GM23248 (cell line): ENCODE data around the gene DGKK. TPM values are rescaled to one million over a fixed set of nuclear protein-coding genes. Genes with fewer than 3 reads are reported as not detected.

Experiments
- DNase-seq: peaks from one replicate; pipeline ENCODE4 v3.0.0-alpha.2; 2015
- H2AFZ ChIP-seq: fragments of 200-600 bp; sonication (generic); 2 replicates; pipeline ENCODE4 v1.6.1; 2016; ENCODE audit warnings: antibody characterized with exemption
- H3F3A ChIP-seq: fragments of 200-600 bp; sonication (generic); 2 replicates; pipeline ENCODE4 v1.6.1; 2016; ENCODE audit warnings: mild to moderate bottlenecking, antibody characterized with exemption, mixed run types; ENCODE audit not compliant: insufficient read depth
- H3K27ac ChIP-seq: fragments of 200-600 bp; sonication (generic); 2 replicates; pipeline ENCODE4 v1.5.1; 2016; ENCODE audit warnings: mild to moderate bottlenecking
- H3K27me3 ChIP-seq: fragments of 200-600 bp; sonication (generic); replicated peaks from 2 replicates; pipeline ENCODE4 v1.6.1; 2016; ENCODE audit warnings: mild to moderate bottlenecking; ENCODE audit not compliant: insufficient read depth
- H3K36me3 ChIP-seq: fragments of 200-600 bp; sonication (generic); 2 replicates; pipeline ENCODE4 v1.6.1; 2016; ENCODE audit warnings: low read depth, mild to moderate bottlenecking
- H3K4me1 ChIP-seq: fragments of 200-600 bp; sonication (generic); 2 replicates; pipeline ENCODE4 v1.6.1; 2016; ENCODE audit warnings: mild to moderate bottlenecking; ENCODE audit not compliant: insufficient read depth
- H3K4me2 ChIP-seq: fragments of 200-600 bp; sonication (generic); one replicate; pipeline ENCODE4 v1.6.1; 2016; ENCODE audit warnings: mild to moderate bottlenecking; ENCODE audit not compliant: unreplicated experiment
- H3K4me3 ChIP-seq: fragments of 200-600 bp; sonication (generic); 2 replicates; pipeline ENCODE4 v1.5.1; 2016; ENCODE audit warnings: mild to moderate bottlenecking
- H3K79me2 ChIP-seq: fragments of 200-600 bp; sonication (generic); 2 replicates; pipeline ENCODE4 v1.6.1; 2016; ENCODE audit warnings: mild to moderate bottlenecking; ENCODE audit not compliant: insufficient read depth
- H3K9ac ChIP-seq: fragments of 200-600 bp; sonication (generic); 2 replicates; pipeline ENCODE4 v1.6.1; 2016; ENCODE audit warnings: mild to moderate bottlenecking
- H3K9me2 ChIP-seq: fragments of 200-600 bp; sonication (generic); 2 replicates; pipeline ENCODE4 v1.6.1; 2016; ENCODE audit warnings: mixed run types, mild to moderate bottlenecking, moderate library complexity; ENCODE audit not compliant: insufficient read depth
- H3K9me3 ChIP-seq: fragments of 200-600 bp; sonication (generic); one replicate; pipeline ENCODE4 v1.6.1; 2017; ENCODE audit warnings: low read depth
- H4K20me1 ChIP-seq: fragments of 200-600 bp; sonication (generic); 2 replicates; pipeline ENCODE4 v1.6.0; 2016; ENCODE audit not compliant: insufficient read depth
- EZH2 ChIP-seq: fragments of 200-600 bp; sonication (generic); IDR thresholded peaks from 2 replicates; pipeline ENCODE4 v1.6.1; 2018; ENCODE audit warnings: antibody characterized with exemption, mild to moderate bottlenecking; ENCODE audit not compliant: insufficient read depth, poor library complexity, severe bottlenecking
- EZH2phosphoT487 ChIP-seq: fragments of 200-600 bp; sonication (generic); IDR thresholded peaks from 2 replicates; pipeline ENCODE4 v1.6.1; 2018; ENCODE audit warnings: antibody characterized with exemption, moderate library complexity, mild to moderate bottlenecking, low read depth; ENCODE audit not compliant: insufficient read depth
- WGBS, 2 experiments: methylation state at CpG; one replicate each; pipeline ENCODE4 v1.1.6; 2015 to 2017; ENCODE audit warnings: low lambda C conversion rate in 2 of 2, low coverage in 1 of 2; ENCODE audit errors: missing lambda C conversion rate in 2 of 2; 5-methylcytosine and 5-hydroxymethylcytosine counted together
- in situ Hi-C: fragments of 300-500 bp; cut with MboI; formaldehyde crosslinking; loops from 2 replicates; pipeline ENCODE4 v1.15.0; 2020
- polyA plus RNA-seq: library from polyadenylated mRNA; unstranded; fragments of >200 nt; fragmentation: Nextera tagmentation; extraction: Ambion mirVana; gene quantifications from 2 replicates; pipeline ENCODE4 v1.2.1, GENCODE V29; 2016
- total RNA-seq: library from RNA; depleted of rRNA; stranded (reverse); fragments of >200 nt; shearing (Covaris generic); gene quantifications from 2 replicates; pipeline ENCODE4 v1.2.3, GENCODE V29; 2014

The DGKK gene
- total and polyA plus RNA-seq, 2 experiments from 2014 or later, result not detected

DNA sequence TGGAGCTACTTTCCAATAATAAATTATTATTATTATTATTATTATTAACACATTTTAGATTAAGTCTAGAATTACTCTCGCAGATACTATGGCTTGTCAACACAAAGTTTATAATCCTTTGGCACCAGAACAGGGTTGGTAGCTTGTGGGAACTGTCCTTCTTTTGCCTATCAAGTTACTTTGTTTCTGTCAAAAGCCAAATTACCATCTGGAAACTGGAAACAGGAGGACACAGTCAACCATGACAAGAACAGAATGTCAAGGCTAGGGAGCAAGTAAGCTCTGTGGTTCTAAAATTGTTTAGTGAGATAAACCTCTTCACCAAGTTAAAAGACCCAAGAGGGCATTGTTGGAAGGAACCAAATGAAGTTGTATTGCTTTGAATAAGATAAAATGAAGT, 42.5 kb downstream of the DGKK start:
- Histone ChIP-seq H3K9me3 (no peaks in the 10 kb centered on the region), H3K4me2 (no peak overlapping the region), H3K27ac (no peak overlapping the region), H3K9me2 (no peaks in the 10 kb centered on the region), H3K79me2 (no peaks in the 10 kb centered on the region), H2AFZ (no peak overlapping the region), H3K9ac (no peak overlapping the region), H4K20me1 (no peaks in the 10 kb centered on the region), H3K4me3 (no peak overlapping the region), H3F3A (no peaks in the 10 kb centered on the region), H3K36me3 (no peaks in the 10 kb centered on the region), H3K27me3 (no peaks in the 10 kb centered on the region), H3K4me1 (no peaks in the 10 kb centered on the region)
- 0% methylated on average over 1 of the region's 1 CpG for WGBS, 2 experiments
- in situ Hi-C loops, result no loop called here
- TF ChIP-seq EZH2phosphoT487 (no peak), EZH2 (no peak)
- DNase-seq, result no peak

- H2AFZ ChIP-seq, result no peak overlapping the region
- H3K9ac ChIP-seq, result no peak overlapping the region
- no peak overlapping the region for H3K4me2 ChIP-seq
- in situ Hi-C loops, result no loop called here
- no peaks in the 10 kb centered on the region for H3K9me3 ChIP-seq
- no peak overlapping the region for H3K27ac ChIP-seq
- no peaks in the 10 kb centered on the region for H3K4me1 ChIP-seq
- no peaks in the 10 kb centered on the region for H3F3A ChIP-seq
- no peaks in the 10 kb centered on the region for H3K9me2 ChIP-seq
- no peaks in the 10 kb centered on the region for H3K79me2 ChIP-seq
- no peaks in the 10 kb centered on the region for H3K27me3 ChIP-seq
- H3K36me3 ChIP-seq, result no peaks in the 10 kb centered on the region
- DNase-seq, result no peak
- WGBS, 2 experiments, result 0 to 30% methylated on average over 1 to 2 of the region's 2 CpGs
- no peak overlapping the region for H3K4me3 ChIP-seq
- no peaks in the 10 kb centered on the region for H4K20me1 ChIP-seq
- TF ChIP-seq EZH2phosphoT487, result no peak
- no peak for TF ChIP-seq EZH2
Observed at GRCh38 chrX:50407976-50408375, 62.6 kb downstream of the DGKK start.

GRCh38 chrX:50403903-50404302, 66.7 kb downstream of the DGKK start:
- no peaks in the 10 kb centered on the region for H3K79me2 ChIP-seq

DNA sequence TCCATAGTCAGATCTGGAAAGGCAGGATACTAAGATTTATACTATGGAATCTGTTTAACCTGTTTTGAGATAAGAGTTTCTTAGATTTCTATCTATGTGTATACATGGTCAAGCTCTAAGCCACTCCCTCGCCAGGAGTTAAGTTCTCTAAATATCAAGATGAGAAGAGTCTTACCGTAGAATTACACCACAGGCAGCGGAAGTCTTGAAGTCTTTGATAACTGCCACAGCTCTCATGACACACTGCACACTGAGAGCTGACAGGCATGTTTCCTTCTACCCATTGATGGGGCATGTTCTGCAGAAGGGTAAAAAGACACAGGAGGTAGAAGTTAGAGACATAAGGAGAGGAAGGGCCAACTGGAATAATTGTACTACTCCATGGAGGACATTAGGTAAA, 67.7 kb downstream of the DGKK start:
- no peak for DNase-seq
- no peak overlapping the region for H3K4me2 ChIP-seq
- no peaks in the 10 kb centered on the region for H3K9me3 ChIP-seq
- no peak overlapping the region for H3K4me3 ChIP-seq
- H3K27me3 ChIP-seq, result no peaks in the 10 kb centered on the region
- no peaks in the 10 kb centered on the region for H3K4me1 ChIP-seq
- no peaks in the 10 kb centered on the region for H3K36me3 ChIP-seq
- no peaks in the 10 kb centered on the region for H3K9me2 ChIP-seq
- 33 to 52% methylated on average over 3 of the region's 3 CpGs for WGBS, 2 experiments
- in situ Hi-C loops, result no loop called here
- H2AFZ ChIP-seq, result no peak overlapping the region
- H3F3A ChIP-seq, result no peaks in the 10 kb centered on the region
- no peak overlapping the region for H3K9ac ChIP-seq
- no peaks in the 10 kb centered on the region for H4K20me1 ChIP-seq
- H3K27ac ChIP-seq, result no peak overlapping the region
- H3K79me2 ChIP-seq, result no peaks in the 10 kb centered on the region
- no peak for TF ChIP-seq EZH2
- TF ChIP-seq EZH2phosphoT487, result no peak

More at GRCh38 chrX:50403903-50404302, 66.7 kb downstream of the DGKK start:
- Histone ChIP-seq H2AFZ (no peak overlapping the region), H3K27ac (no peak overlapping the region), H3K36me3 (no peaks in the 10 kb centered on the region), H3K4me3 (no peak overlapping the region), H3K9me3 (no peaks in the 10 kb centered on the region), H3K4me1 (no peaks in the 10 kb centered on the region), H3F3A (no peaks in the 10 kb centered on the region), H4K20me1 (no peaks in the 10 kb centered on the region), H3K9me2 (no peaks in the 10 kb centered on the region), H3K27me3 (no peaks in the 10 kb centered on the region), H3K9ac (no peak overlapping the region), H3K4me2 (no peak overlapping the region)
- no peak for TF ChIP-seq EZH2phosphoT487
- TF ChIP-seq EZH2, result no peak
- in situ Hi-C loops, result no loop called here
- WGBS, 2 experiments, result 4 to 6% methylated on average over 5 of the region's 5 CpGs
- DNase-seq, result no peak

DNA sequence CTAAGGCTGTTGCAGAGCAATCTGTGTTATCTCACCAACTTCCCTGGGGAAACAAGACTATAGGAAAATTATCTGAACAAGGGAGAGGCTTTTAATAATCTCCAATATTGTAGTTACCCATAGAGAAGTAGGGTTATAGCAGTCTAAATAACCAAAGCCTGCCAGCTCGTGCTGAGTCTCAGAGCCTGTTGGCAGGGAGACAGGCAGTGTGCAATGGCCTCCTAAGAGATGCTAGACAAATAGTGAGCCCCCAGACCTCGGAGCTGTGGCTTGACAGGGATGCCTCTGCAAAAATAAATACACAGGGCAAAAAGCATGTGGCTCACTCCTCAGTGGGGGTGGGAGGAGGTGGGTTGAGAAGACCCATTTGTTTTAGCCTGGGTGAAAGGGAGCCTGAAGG, 76.7 kb downstream of the DGKK start:
- H4K20me1 ChIP-seq, result no peaks in the 10 kb centered on the region
- H3K27me3 ChIP-seq, result no peaks in the 10 kb centered on the region
- no peak for TF ChIP-seq EZH2phosphoT487
- TF ChIP-seq EZH2, result no peak
- no peak overlapping the region for H3K4me3 ChIP-seq
- H3K9me2 ChIP-seq, result no peaks in the 10 kb centered on the region
- no peaks in the 10 kb centered on the region for H3F3A ChIP-seq
- H2AFZ ChIP-seq, result no peak overlapping the region
- no peak overlapping the region for H3K4me2 ChIP-seq
- no peaks in the 10 kb centered on the region for H3K36me3 ChIP-seq
- in situ Hi-C loops, result no loop called here
- H3K4me1 ChIP-seq, result no peaks in the 10 kb centered on the region
- H3K27ac ChIP-seq, result no peak overlapping the region
- H3K9ac ChIP-seq, result no peak overlapping the region
- no peak for DNase-seq
- H3K79me2 ChIP-seq, result no peaks in the 10 kb centered on the region
- WGBS, 2 experiments, result 0 to 4% methylated on average over 1 to 2 of the region's 2 CpGs
- no peaks in the 10 kb centered on the region for H3K9me3 ChIP-seq
